HG02759 (cell line): ENCODE measurements around the gene PSAP.

ENCODE experiments used
- ATAC-seq: cut with Tn5 transposase; IDR thresholded peaks from one replicate; pipeline ENCODE4 v1.9.1; 2021; ENCODE audit warnings: mild to moderate bottlenecking, moderate library complexity; ENCODE audit not compliant: unreplicated experiment

Gene PSAP

DNA sequence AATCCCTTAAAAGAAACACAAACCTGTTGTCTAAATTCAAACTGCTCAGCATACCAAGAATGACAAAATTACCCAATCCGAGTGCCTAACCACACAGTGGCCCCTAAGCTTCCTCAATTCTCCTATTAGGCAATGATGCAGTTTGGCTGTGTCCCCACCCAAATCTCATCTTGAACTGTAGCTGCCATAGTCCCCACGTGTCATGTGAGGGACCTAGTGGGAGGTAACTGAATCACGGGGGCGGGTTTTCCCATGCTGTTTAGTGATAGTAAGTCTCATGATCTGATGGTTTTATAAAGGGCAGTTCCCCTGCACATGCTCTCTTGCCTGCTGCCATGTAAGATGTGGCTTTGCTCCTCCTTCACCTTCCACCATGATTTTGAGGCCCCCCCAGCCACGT lies 21.9 kb downstream of the PSAP start:
- no peak for ATAC-seq

- no peak for ATAC-seq
Observed at GRCh38 chr10:71828702-71829101, 22.3 kb downstream of the PSAP start.

DNA sequence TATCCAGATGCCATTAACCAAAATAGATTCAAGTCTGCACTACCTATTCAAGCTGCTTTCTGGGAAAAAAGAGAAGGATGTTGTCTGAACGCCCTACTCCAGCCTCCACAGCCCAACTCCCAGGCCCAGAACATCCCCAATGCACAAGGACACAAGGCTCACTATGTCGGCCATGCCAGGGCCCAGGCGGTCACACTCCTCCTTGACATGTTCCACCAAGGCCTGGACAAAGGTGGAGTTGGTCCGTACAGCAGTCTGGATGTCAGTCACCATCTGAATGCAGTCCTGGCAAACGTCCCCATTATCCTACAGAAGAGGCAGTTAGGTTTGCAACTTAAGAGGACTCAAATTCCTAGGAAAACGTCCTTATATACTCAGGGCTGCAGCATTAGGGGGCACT lies 23.2 kb downstream of the PSAP start:
- ATAC-seq, result no peak

GRCh38 chr10:71825217-71825616 lies 25.8 kb downstream of the PSAP start:
- no peak for ATAC-seq

GRCh38 chr10:71824333-71824732 lies 26.7 kb downstream of the PSAP start:
- no peak for ATAC-seq

DNA sequence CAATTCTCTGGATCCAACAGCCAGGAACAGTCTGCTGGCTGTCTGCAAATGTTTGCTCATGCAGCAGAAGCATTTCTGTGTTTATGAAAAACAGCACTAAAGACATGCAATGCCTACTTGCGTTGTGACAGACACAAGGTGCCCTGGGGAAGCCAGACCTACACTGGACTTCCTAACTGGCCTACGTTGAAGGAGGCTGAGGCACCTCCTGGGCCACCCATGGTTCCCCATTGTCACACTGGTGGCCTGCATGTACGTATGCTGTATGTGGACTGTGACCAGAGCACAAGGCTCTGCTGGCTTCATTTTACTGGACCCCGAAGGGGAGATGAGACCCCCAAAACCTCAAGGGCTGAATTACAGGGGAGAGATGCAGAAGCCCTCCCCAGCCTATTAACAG lies 27.7 kb downstream of the PSAP start:
- ATAC-seq, result no peak

- ATAC-seq, result no peak
Observed at GRCh38 chr10:71821909-71822763, 28.9 kb downstream of the PSAP start.

DNA sequence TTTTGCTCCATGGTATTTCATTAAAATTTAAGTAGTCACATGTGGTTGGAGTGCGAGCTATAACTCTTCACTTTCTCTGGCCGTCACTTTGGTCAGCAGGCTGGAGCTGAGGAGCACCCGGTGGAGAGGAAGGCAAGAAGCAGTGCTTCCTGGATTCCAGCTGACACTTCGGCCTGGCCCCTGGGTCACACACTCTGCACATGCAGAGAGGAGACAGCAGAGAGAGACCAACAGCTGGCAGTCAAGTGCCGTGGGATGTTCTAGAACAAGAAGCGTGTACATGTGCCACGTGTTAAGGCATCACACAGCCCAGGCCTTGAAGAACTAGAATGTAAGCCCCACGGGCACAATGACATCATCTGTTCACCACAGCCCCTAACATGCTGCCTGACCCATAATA lies 30.1 kb downstream of the PSAP start:
- no peak for ATAC-seq

DNA sequence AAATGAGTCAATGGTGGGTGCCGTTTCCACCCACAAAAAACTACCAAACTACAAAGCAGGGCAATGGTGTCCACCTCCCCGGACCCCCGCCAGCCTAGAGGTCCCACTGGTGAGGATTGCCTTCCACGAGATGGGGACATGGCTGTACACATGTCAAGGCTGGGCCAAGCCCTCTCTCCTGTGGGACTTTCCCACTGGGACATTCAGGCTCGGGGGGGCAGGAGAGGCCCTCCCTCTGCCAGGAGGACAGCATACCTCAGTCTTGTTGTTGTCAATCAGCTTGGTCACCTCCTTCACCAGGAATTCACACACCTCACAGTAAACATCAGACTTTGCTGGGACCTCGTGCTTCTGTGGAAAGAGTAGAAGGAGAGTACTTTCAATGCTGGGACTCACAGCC lies 31.1 kb downstream of the PSAP start:
- ATAC-seq, result no peak

DNA sequence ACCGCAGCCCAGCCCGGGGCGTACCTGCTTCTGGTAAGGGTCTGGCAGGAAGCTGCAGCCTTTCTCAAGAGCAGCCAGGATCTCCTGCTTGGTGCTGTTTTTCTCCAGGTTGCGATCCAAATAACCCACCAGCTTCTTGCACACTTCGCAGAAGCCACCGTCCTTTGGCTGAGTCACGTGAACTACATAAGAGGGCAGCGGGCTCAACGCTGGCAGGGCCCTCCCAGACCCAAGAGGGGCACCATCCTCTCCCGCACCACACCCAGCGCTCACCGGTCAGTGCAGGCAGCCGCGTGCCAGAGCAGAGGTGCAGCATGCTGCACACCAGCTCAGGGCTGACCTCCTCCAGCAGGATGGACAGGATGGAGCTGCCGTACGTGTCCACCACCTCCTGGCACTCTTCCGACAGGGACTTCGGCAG lies 31.6 kb downstream of the PSAP start:
- no peak for ATAC-seq

DNA sequence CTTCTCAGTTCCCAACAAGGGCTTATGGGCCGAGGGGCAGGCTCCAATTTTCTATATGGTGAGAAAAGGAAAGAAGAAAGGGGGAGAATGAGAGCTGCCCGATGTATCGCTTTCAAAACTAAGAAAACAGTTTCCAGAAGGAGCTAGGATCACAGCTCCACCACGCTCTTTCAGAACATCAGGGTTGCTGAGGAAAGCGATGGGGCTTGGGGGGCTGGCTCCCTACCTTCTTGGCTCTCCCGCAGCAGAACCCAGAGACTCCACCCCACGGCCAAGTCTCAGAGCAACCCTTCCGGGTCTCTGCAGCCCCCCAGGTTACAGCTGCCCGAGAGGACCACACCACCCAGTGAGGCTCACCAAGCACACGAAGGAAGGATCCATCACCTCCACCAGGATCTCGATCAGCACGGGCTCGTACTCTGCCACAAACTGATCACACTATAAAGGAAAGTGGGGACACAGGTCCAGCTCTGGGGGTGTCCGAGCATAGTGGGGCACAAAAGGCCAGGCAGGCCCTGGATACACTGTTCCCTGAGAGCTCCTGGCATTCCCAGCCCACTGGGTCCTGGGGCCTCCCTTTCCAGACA lies 32.3 kb downstream of the PSAP start:
- no peak for ATAC-seq

- no peak for ATAC-seq
Observed at GRCh38 chr10:71817831-71818655, 33.0 kb downstream of the PSAP start.

- ATAC-seq, result no peak
Observed at GRCh38 chr10:71816936-71817618, 34.0 kb downstream of the PSAP start.

DNA sequence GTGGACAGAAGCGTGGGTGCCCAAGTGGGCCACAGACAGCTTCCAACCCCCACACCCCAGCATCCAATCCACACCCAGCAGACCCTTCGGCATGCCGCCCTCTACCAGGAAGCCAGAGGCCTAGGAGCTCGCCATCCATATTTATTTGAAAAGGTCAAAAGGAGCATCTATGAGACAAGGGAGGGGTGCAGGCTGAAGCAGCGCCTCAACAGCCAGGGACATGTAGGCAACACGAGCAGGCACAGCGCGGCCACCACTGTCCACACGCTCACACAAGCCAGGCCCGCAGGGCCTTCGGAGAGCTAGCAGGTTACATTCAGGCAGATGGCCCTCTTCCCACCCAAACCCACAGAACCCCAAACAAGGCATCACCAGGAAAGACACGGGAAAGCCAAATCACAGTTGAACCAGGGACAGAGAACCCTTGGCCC lies 34.6 kb downstream of the PSAP start:
- ATAC-seq, result no peak

DNA sequence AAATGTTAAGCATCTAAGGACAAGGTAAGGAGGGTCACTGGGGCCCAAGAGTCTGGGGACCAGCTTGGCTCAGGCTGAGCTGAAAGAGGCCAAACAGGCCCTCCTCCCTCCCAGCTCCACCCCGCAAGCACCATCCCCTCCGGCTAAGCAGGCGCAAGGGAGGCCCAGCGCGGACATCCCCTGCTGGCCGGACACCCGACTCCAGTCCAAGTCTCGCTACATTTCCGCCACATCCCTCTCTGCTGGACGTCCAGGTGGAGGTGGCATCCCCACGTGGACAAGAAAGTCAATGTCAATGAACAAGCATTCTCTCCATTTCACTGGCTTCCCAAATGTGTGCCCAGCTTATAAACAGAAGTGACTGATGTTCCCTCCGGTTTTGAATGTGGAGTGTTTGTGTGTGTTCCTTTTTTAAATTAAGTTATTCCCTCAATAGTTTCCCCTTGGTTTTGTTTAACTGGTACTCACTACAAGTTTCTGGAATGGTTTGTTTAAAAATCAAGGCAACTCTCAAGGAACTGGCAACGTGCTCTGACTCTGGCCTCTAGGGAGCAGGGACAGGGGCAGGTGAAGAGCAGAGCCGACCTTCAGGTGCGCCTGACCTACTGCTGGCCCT lies 35.4 kb downstream of the PSAP start:
- ATAC-seq, result no peak

- no peak for ATAC-seq
Observed at GRCh38 chr10:71814922-71815411, 36.1 kb downstream of the PSAP start.

DNA sequence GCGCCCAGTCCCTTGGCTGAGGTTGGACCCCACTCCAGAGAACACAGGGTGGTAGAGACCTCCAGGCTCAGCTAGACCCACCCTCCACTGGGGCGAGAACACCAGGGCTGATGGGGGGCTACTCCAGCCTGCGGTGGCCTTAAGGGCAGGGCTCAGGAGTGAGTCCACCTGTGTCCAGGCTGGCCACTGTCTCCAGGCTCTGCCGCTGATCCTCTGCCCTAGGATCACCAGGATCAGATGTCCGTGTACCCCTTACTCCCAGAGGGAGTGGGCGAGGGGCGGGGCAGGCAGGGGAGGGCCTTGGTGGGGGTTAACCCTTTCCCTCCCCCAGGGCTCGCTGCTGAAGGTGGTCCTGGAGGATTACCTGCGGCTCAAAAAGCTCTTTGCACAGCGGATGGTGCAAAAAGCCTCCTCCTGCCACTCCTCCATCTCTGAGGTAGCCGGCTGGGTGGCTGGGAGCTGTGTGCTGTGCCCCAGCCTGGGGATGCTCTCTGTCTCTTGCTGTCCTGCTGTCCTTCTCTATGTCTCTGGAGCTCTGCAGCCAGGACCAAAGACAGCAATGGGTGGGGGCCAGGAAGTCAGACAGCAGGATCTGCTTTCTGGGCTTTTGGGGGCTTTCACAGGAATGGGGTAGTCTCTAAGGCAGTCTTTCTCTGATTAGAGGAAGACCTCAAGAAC lies 38.0 kb downstream of the PSAP start:
- ATAC-seq, result no peak

GRCh38 chr10:71812016-71812912 lies 38.8 kb downstream of the PSAP start:
- peak; percentile 77 for ATAC-seq

- ATAC-seq, result no peak
Observed at GRCh38 chr10:71811351-71811750, 39.7 kb downstream of the PSAP start.
